ENCODE measurements around the gene PTP4A2.

DNA sequence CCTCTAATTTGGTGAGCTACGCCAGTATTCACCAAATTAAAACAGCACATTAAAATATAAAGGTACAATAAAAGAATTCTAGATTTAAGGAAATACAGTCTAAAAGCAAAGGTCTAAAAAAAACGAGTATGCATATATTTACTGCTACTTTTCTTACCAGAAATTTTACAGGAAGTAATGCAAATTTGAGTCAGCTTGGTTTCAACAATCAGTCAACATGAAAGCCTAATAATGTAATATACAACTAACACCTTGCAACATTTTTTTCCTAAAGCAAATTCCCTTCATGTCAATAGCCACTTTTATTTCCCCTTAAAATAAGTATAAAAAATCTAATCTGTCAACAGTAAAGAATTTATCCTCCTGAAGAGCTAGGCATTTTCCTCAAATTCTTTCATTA lies 11.9 kb downstream of the PTP4A2 start:
- TF ChIP-seq RELA (CRISPR knock-in tag; IDR thresholded peaks at IDR 0.05) (no peak), NFRKB (IDR thresholded peaks at IDR 0.05) (no peak), POLR2A (IDR thresholded peaks at IDR 0.05; ENCODE audit: insufficient read depth in 1 of 2, low read depth in 2 of 2, low read length in 2 of 2) (no peak), TAF1 (CRISPR knock-in tag; IDR thresholded peaks at IDR 0.05) (no peak)
- TF ChIP-seq, protein P1, sequence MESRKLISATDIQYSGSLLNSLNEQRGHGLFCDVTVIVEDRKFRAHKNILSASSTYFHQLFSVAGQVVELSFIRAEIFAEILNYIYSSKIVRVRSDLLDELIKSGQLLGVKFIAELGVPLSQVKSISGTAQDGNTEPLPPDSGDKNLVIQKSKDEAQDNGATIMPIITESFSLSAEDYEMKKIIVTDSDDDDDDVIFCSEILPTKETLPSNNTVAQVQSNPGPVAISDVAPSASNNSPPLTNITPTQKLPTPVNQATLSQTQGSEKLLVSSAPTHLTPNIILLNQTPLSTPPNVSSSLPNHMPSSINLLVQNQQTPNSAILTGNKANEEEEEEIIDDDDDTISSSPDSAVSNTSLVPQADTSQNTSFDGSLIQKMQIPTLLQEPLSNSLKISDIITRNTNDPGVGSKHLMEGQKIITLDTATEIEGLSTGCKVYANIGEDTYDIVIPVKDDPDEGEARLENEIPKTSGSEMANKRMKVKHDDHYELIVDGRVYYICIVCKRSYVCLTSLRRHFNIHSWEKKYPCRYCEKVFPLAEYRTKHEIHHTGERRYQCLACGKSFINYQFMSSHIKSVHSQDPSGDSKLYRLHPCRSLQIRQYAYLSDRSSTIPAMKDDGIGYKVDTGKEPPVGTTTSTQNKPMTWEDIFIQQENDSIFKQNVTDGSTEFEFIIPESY (CRISPR knock-in tag; IDR thresholded peaks at IDR 0.05), result no peak
- TF ChIP-seq, protein P2, sequence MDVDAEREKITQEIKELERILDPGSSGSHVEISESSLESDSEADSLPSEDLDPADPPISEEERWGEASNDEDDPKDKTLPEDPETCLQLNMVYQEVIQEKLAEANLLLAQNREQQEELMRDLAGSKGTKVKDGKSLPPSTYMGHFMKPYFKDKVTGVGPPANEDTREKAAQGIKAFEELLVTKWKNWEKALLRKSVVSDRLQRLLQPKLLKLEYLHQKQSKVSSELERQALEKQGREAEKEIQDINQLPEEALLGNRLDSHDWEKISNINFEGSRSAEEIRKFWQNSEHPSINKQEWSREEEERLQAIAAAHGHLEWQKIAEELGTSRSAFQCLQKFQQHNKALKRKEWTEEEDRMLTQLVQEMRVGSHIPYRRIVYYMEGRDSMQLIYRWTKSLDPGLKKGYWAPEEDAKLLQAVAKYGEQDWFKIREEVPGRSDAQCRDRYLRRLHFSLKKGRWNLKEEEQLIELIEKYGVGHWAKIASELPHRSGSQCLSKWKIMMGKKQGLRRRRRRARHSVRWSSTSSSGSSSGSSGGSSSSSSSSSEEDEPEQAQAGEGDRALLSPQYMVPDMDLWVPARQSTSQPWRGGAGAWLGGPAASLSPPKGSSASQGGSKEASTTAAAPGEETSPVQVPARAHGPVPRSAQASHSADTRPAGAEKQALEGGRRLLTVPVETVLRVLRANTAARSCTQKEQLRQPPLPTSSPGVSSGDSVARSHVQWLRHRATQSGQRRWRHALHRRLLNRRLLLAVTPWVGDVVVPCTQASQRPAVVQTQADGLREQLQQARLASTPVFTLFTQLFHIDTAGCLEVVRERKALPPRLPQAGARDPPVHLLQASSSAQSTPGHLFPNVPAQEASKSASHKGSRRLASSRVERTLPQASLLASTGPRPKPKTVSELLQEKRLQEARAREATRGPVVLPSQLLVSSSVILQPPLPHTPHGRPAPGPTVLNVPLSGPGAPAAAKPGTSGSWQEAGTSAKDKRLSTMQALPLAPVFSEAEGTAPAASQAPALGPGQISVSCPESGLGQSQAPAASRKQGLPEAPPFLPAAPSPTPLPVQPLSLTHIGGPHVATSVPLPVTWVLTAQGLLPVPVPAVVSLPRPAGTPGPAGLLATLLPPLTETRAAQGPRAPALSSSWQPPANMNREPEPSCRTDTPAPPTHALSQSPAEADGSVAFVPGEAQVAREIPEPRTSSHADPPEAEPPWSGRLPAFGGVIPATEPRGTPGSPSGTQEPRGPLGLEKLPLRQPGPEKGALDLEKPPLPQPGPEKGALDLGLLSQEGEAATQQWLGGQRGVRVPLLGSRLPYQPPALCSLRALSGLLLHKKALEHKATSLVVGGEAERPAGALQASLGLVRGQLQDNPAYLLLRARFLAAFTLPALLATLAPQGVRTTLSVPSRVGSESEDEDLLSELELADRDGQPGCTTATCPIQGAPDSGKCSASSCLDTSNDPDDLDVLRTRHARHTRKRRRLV (CRISPR knock-in tag; IDR thresholded peaks at IDR 0.05), result no peak
- TF ChIP-seq, protein P3, sequence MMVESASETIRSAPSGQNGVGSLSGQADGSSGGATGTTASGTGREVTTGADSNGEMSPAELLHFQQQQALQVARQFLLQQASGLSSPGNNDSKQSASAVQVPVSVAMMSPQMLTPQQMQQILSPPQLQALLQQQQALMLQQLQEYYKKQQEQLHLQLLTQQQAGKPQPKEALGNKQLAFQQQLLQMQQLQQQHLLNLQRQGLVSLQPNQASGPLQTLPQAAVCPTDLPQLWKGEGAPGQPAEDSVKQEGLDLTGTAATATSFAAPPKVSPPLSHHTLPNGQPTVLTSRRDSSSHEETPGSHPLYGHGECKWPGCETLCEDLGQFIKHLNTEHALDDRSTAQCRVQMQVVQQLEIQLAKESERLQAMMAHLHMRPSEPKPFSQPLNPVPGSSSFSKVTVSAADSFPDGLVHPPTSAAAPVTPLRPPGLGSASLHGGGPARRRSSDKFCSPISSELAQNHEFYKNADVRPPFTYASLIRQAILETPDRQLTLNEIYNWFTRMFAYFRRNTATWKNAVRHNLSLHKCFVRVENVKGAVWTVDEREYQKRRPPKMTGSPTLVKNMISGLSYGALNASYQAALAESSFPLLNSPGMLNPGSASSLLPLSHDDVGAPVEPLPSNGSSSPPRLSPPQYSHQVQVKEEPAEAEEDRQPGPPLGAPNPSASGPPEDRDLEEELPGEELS (CRISPR knock-in tag; IDR thresholded peaks at IDR 0.05), result no peak

All from HepG2 (cell line).